ENCODE results near the gene EXPH5.
A peak's percentile ranks its signal among the peaks of the same experiment; 100 is the strongest.
"Not testable (repeated sequence)": the region's sequence is repeated elsewhere in the genome, so short reads cannot be mapped to it uniquely, and the experiment has no call there.

EXPH5 gene

DNA sequence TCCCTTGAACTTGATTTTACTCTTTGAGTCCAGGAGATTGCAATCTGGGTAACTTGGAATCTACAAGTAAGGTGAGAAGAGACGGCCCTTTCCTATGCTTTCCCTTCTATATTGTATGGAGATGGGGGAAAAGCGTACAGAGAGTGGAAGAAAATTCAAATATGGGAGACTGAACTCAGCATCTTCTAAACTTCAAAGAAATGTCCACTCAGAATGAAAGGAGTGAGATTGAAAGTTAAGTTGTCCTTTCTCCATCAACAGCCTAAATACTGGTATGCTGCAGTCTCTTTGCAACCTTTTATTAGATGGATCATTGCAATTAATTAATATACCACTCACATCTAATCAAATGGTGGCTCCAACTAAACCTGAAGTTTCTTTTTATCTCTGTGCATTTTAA lies 6.4 kb upstream of the EXPH5 start:
- no peak for DNase-seq

DNA sequence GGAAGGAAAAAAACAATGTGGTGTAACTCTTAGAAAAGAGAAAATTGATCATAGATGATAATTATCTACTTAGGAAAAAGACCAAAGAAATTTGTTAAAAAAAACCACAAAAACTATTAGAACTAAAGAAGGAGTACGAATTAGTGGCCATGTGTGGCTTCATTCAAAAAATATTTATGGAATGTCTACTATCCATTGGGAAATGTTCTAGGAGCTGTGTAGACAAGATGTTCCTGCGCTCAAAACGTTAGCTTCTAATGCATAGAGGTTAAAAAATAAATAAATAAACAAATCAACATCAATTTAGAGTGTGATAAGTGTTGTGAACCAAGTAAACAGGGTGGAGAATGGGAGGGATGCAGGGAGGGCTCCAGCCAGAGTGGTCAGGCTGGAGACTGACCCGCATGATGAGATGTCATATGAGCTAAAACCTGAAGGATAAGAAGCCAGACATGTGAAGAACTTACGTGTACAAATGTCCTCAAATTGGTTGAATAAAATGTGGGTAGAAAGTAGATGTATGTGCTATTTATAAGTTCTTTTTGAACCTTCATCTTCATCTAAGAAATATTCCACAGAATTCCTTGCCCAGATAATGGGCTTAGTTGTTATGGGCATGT lies 4.3 kb upstream of the EXPH5 start:
- no peak for DNase-seq

DNA sequence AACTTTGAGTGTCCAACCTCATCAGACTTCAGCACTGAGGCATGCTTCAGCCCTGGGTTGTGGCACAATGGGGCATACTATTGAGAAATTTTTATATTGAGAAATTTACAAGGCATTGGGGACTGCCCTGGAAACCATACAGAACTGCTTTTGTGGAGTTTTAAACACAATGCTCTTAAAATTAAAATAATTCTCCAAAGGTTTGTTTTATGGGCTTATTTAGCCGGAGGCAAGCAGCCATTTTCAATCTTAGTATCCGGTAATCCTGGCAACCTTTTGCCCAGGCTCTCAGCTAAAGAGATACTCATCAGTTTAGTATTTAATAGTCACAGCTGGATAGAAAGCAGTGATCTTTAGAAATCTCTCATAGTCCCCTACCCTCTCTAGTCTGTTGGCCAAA lies 3.1 kb upstream of the EXPH5 start:
- DNase-seq = no peak

DNA sequence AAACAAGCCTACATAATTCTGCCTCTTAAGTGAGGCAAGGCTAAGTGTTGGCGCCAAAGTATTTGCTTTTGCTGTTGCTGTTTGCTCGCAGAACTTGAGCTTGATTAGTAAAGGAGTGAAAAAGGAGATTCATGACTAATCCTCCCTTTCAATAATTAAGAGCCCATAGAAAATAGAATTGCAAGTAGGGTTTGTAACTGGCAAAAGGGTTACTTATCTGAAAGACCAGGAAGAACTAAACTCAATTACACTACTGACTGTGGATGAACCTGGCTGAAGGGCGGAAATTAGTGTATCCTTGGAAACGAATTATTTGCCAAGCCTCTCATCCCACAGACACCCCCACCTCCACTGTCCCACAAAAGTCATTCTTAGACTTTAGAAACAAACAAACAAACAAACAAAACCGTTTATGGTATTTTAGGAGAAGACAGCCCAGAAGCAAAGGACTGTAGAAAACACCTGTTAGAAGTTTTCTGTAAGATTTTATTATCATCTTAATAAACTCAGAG lies 411 bp upstream of the EXPH5 start:
- no peak for DNase-seq

- DNase-seq = peak; percentile 37
Observed at GRCh38 chr11:108592591-108593213, 866 bp downstream of the EXPH5 start.

DNA sequence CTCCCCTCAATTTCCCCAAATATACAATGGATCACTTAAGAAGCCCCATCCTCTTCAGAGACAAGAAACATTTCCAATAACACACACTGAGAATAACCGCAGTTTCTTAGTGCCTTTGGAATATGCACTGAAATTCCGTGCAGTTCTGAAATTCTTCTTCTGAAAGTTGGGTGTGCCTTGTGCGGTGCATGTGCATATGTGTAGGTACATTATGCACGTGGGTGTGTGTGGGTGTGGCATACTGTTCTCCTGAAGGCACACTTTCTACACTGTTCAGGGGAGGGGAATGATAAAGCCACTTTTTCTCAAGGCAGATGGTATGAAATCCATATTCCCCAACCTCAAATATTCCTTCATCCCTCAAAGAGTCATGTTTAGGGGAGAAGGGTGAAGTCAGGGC lies 1.7 kb downstream of the EXPH5 start:
- no peak for DNase-seq

- no peak for DNase-seq
Observed at GRCh38 chr11:108589136-108589535, 4.4 kb downstream of the EXPH5 start.

GRCh38 chr11:108588287-108588686 lies 5.3 kb downstream of the EXPH5 start:
- DNase-seq = no peak

DNA sequence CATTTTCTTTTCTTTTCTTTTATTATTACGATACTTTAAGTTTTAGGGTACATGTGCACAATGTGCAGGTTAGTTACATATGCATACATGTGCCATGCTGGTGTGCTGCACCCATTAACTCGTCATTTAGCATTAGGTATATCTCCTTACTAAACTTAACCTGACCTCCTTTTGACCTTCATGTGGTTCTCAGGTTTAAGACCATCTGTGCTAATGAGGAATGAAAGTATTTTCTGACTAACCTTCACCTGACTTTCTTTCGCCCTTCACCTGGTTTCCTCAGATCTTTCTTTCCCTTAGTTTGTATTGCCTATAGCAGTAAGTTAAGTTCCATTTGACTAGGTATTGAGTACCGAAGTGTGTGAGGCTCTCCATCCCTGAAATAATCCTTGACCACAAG lies 6.5 kb downstream of the EXPH5 start:
- DNase-seq = no peak

- DNase-seq = no peak
Observed at GRCh38 chr11:108586600-108586999, 7.0 kb downstream of the EXPH5 start.

DNA sequence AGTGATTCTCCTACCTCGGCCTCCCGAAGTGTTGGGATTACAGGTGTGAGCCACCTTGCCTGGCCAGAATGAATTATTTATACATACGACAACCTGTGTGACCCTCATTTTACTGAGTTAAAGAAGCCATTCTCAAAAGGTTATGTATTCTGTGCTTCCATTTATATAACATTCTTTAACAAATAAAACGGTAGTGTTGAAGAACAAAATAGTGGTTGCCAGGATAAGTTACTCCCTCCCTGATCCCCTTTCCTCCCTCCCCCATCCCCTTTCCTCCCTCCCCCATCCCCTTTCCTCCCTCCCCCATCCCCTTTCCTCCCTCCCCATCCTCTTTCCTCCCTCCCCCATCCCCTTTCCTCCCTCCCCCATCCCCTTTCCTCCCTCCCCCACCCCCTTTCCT lies 7.4 kb downstream of the EXPH5 start:
- not testable (repeated sequence) for DNase-seq

DNA sequence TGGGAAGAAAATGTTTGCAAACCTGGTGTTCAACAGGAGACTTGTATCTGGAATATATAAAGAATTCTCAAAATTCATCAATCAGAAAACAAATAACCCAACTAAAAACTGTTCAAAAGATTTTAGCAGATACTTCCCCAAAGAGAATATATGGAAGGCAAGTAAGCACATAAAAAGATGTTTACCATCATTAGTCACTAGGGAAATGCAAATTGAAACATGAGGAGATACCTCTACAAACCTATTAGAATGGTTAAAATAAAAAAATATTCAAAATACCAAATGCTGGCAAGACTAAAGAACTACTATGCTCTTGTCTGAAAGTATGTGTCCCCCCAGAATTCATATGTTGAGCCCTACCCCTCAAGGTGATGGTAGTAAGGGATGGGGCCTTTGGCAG lies 8.6 kb downstream of the EXPH5 start:
- DNase-seq = no peak

GRCh38 chr11:108580645-108581044 lies 12.9 kb downstream of the EXPH5 start:
- no peak for DNase-seq

- DNase-seq = no peak
Observed at GRCh38 chr11:108580043-108580442, 13.5 kb downstream of the EXPH5 start.

DNA sequence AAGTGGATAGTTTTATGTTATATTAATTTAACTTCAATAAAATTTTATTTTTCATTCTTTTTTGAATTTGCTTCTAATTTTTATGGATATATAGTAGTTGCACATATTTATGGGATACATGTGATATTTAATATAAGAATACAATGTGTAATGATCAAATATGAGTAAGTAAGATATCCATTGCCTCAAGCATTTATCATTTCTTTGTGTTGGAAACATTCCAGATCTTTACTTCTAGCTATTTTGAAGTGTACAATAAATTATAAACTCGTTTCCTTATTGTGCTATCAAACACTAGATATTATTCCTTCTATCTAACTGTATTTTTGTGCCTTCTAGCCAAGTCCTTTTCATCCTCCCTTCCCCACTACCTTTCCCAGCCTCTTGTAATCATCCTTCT lies 17.0 kb downstream of the EXPH5 start:
- DNase-seq = no peak

DNA sequence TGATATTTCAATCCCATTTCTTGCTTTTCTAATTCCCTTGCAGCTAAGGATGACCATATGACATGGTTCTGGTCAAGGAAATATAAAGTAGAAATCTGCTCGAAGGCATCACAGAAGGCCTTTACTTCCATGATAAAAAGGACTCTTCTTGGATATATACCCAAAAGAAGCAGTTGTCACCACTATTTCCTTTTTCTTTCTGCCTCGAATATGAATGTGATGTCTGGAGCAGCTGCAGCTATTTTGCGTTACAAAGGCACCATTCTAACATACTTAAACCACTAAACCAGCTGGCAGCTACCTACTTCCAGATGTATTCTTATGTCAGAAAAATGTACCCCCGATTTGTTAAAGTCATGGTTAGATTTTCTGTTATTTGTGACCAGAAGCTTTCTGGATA lies 18.9 kb downstream of the EXPH5 start:
- no peak for DNase-seq

DNA sequence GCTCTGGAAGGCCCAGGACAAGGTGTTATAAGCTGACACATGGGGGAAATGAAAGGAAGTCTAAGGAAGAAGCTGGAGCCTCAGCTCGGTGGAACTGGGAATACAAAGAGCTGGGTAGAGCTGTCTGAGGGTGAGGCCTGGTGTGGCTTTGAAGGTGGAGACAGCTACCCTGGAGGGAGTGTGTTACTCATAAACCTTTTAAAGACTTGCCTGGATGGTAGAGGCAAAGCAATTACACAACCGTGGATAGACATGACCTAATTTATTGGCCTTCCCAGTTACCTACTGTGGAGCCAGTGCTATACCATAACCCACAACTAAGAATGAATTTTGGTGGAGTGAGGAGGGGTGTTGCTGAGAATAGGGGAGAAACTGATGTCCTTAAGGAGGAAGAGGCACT lies 22.6 kb downstream of the EXPH5 start:
- no peak for DNase-seq

DNA sequence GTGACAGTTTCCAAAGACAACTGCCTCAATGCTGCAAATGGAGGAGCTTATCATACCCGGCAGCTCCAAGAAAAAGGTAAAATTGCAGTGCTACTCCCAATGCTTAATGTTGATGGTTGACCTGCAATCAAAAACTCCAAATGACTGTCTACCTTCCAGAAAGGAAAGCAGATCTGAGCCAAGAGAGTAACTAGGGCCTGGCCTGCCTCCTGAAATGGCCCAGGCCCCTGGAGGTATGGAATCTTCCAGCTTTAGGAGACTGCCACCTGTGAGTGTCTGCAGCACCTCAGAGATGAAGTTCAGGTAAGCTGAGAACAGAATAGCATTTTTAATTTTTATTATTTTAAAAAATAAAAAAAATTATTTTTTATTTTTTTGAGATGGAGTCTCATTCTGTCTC lies 23.7 kb downstream of the EXPH5 start:
- DNase-seq = no peak

DNA sequence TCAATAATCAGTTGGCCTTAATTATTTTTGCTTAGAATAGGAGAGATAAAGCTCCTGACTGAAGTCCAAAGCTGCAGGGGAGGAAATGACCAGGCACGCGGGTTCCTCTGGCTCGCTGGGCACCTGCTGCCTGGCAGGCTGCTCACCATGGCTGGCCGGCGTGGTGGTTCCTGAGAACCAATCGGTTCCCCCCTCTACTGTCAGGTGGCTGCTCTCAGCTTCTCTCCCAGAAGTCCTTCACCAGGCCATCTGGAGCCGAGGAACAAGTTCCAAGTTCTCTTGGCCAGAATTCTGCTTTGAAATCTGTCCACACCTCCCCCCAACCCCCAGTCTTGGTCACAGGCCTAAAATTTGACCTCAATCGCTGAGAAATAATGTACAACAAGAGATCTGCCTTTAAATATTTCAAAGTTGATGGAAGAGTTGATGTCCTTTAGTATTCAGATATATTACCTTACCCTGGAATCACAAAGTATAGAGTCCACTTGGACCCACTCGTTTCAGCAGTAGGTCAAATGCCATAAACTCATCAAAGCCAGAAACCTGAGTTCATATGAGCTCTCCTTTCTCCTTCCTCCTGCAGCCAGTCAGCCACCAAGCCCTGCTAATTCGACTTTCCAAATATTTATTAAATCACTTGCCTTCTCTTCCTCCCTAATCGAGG lies 25.2 kb downstream of the EXPH5 start:
- DNase-seq = no peak

DNA sequence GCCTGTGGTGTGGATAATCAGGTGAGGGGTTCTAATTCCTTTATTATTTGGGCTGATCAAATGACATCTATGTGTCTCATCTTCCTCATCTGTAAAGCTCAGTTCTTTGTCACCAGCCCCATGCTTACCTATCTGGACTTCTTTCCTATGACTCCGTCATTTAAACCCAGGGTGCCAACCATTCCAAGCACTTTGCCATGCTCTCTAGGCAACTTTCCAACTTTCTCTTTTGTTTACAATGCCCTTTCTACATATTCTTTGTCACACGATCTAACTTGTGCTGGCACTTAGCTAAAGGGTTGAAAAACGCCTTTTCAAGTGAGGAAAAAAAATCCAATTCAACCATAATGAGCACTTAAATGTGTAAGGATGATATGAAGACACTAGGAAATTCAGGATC lies 27.9 kb downstream of the EXPH5 start:
- peak; percentile 90 for DNase-seq

GRCh38 chr11:108562746-108563581 lies 30.6 kb downstream of the EXPH5 start:
- DNase-seq = no peak

DNA sequence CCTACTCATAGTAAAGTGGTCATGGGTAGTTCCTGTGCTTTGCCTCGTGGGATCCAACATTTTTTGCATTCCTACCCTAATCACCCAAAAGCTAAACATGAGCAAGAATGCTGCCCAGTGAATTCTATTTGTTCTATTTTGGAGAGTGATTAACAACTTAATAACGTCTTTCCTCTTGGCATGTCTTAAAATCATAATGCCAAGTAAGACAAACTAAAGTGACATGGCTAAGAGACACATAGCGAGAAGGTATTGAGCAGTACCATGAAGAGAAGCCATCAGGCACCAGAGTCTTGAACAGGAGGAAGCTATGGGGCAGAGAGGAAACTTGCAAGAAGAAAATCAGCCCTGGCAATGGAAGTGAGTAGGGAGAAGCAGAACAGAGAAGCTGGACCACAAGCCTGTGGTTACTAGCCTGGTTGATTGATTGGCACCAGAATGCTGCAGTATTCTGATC lies 32.0 kb downstream of the EXPH5 start:
- no peak for DNase-seq

GRCh38 chr11:108559904-108560303 lies 33.7 kb downstream of the EXPH5 start:
- DNase-seq = no peak

All from DMS79 treated with DMSO at 0.1 percent for 48 hours (cell line).